ENCODE results near the gene GNA15.

Gene GNA15

GRCh38 chr19:3122512-3122870 is 13.3 kb upstream of the GNA15 start:
- DNase-seq = no peak

GRCh38 chr19:3123088-3123721 is 12.6 kb upstream of the GNA15 start:
- no peak for DNase-seq

GRCh38 chr19:3123956-3124355 is 11.9 kb upstream of the GNA15 start:
- no peak for DNase-seq

GRCh38 chr19:3124630-3125029 is 11.2 kb upstream of the GNA15 start:
- no peak for DNase-seq

- DNase-seq = peak; percentile 83
Measured at GRCh38 chr19:3125900-3126524, 9.8 kb upstream of the GNA15 start.

GRCh38 chr19:3129112-3129511 is 6.7 kb upstream of the GNA15 start:
- DNase-seq = peak; percentile 61

GRCh38 chr19:3131168-3131567 is 4.7 kb upstream of the GNA15 start:
- DNase-seq = peak; percentile 47

GRCh38 chr19:3132971-3133792 is 2.7 kb upstream of the GNA15 start:
- peak; percentile 76 for DNase-seq

GRCh38 chr19:3133793-3134116 is 2.1 kb upstream of the GNA15 start:
- no peak for DNase-seq

- no peak for DNase-seq
Measured at GRCh38 chr19:3136684-3137055, 837 bp downstream of the GNA15 start.

- DNase-seq = no peak
Measured at GRCh38 chr19:3137119-3137518, 1.3 kb downstream of the GNA15 start.

- no peak for DNase-seq
Measured at GRCh38 chr19:3138268-3138667, 2.4 kb downstream of the GNA15 start.

GRCh38 chr19:3140667-3141038 is 4.8 kb downstream of the GNA15 start:
- no peak for DNase-seq

GRCh38 chr19:3142292-3142670 is 6.4 kb downstream of the GNA15 start:
- DNase-seq = peak; percentile 60

- no peak for DNase-seq
Measured at GRCh38 chr19:3142781-3143337, 7.0 kb downstream of the GNA15 start.

- DNase-seq = no peak
Measured at GRCh38 chr19:3145909-3146676, 10.3 kb downstream of the GNA15 start.

- peak; percentile 78 for DNase-seq
Measured at GRCh38 chr19:3146677-3147100, 10.9 kb downstream of the GNA15 start.

- DNase-seq = no peak
Measured at GRCh38 chr19:3148503-3148902, 12.7 kb downstream of the GNA15 start.

- DNase-seq = no peak
Measured at GRCh38 chr19:3149089-3149488, 13.3 kb downstream of the GNA15 start.

GRCh38 chr19:3149526-3150505 is 14.0 kb downstream of the GNA15 start:
- no peak for DNase-seq

GRCh38 chr19:3150739-3151329 is 15.0 kb downstream of the GNA15 start:
- DNase-seq = no peak
